SK-N-MC (cell line): ENCODE measurements around the gene C2orf42.

Experiments used
- EZH2 ChIP-seq: fragments of 200-600 bp; sonication (generic); IDR thresholded peaks from one replicate; pipeline ENCODE4 v1.6.1; 2017; ENCODE audit warnings: antibody characterized with exemption
- FOXP2 ChIP-seq: optimal IDR thresholded peaks from 2 replicates; pipeline ENCODE3; 2011; ENCODE audit warnings: mild to moderate bottlenecking, moderate library complexity; ENCODE audit not compliant: insufficient read depth; ENCODE audit errors: extremely low read length, control extremely low read depth
- POLR2AphosphoS5 ChIP-seq: IDR thresholded peaks from 2 replicates; pipeline ENCODE4 v1.6.1; 2012; ENCODE audit warnings: mild to moderate bottlenecking, low read depth, low read length, borderline replicate concordance

DNA sequence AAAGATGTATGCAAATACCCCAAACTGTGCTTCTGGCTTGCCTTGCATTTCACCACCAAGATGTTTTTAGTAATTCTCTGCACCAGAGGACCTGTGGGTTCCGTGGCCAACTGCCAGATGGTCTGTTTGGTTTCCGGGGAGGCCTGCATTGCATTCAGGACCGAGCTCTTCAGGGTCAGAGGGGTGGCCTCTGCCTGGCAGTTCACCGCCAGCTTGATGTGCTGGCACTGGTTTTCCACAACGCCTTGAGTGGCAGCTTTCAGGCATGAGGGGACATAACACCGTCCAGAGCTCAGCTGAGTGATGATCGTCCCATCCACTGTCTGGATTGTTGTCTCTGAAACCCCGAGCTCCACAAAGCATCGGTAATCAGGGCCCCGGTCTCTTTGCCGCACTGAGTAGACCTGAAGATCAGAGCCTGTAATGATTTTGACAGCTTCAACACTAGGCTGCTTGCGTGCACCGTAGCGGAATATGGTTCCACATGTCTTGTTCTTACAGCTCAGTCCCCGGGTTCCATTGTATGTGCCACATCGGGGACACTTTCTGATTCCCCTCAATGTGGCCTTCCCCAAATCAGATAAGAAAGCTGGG, 9.4 kb downstream of the C2orf42 start:
- TF ChIP-seq EZH2 (no peak), POLR2AphosphoS5 (no peak), FOXP2 (no peak)
